Kidney (tissue), 14 donors: ENCODE results near the gene ZFHX2. TPM values are rescaled to one million over a fixed set of nuclear protein-coding genes. Genes with fewer than 3 reads are reported as not detected.

ENCODE experiments used
- DNase-seq, 5 donors: peaks; one replicate each; pipeline ENCODE4 v3.0.0-alpha.2; 2013 to 2020
- FAIRE-seq: peaks from 2 replicates; lab custom pipeline; 2012; peaks lifted over from hg19 to GRCh38; lab: Jason Lieb, UNC
- H3K27ac ChIP-seq, 2 donors: one replicate each; pipeline ENCODE4 v1.7.0; 2013; ENCODE audit warnings: low read depth in 2 of 2, low read length in 2 of 2, inconsistent platforms in 1 of 2
- H3K27me3 ChIP-seq: one replicate; pipeline ENCODE4 v1.7.1; 2013; ENCODE audit warnings: low read length, inconsistent platforms; ENCODE audit not compliant: control insufficient read depth, insufficient read depth
- H3K36me3 ChIP-seq, 3 donors: one replicate each; pipeline versions ENCODE4 v1.7.0 to v1.7.1; 2013; ENCODE audit warnings: low read length in 3 of 3, control low read depth in 1 of 3, inconsistent platforms in 1 of 3; ENCODE audit not compliant: insufficient read depth in 3 of 3, control insufficient read depth in 2 of 3
- H3K4me1 ChIP-seq, 3 donors: one replicate each; pipeline versions ENCODE4 v1.7.0 to v1.7.1; 2013; ENCODE audit warnings: low read length in 3 of 3, inconsistent platforms in 1 of 3, low read depth in 1 of 3; ENCODE audit not compliant: control insufficient read depth in 2 of 3, insufficient read depth in 2 of 3
- H3K4me3 ChIP-seq, 3 donors: one replicate each; pipeline versions ENCODE4 v1.7.0 to v1.8.1; 2013; ENCODE audit warnings: low read length in 3 of 3, control low read depth in 1 of 3, inconsistent platforms in 1 of 3
- H3K9ac ChIP-seq, 3 donors: one replicate each; pipeline versions ENCODE4 v1.7.0 to v1.7.1; 2013; ENCODE audit warnings: low read length in 3 of 3, control low read depth in 1 of 3, inconsistent platforms in 1 of 3
- H3K9me3 ChIP-seq, 3 donors: one replicate each; pipeline versions ENCODE4 v1.7.0 to v1.7.1; 2013; ENCODE audit warnings: low read length in 3 of 3, control low read depth in 1 of 3, inconsistent platforms in 1 of 3; ENCODE audit not compliant: control insufficient read depth in 2 of 3, insufficient read depth in 1 of 3
- intact Hi-C: fragments of 100-400 bp; cut with DNase I; formaldehyde crosslinking; loops from one replicate; pipeline ENCODE4 v1.11.1; 2022
- polyA plus RNA-seq: library from polyadenylated mRNA; stranded (reverse); fragments of 350-450 nt; fragmentation: Illumina TruSeq; extraction: RNeasy Lipid Tissue Mini Kit (QIAGEN cat#74804); gene quantifications from one replicate; pipeline ENCODE4 v1.2.3, GENCODE V29; 2014; ENCODE audit warnings: low read depth, low replicate concordance; ENCODE audit not compliant: insufficient read depth
- total RNA-seq: library from RNA; stranded (reverse); fragmentation: NEBNext Ultra II Directional; extraction: Animal tissue kit (Norgen Biotek cat#: 25700); gene quantifications from one replicate; pipeline ENCODE4 v1.2.1, GENCODE V29; 2021
- TF ChIP-seq, protein P1 (sequence below): IDR thresholded peaks from 3 replicates; pipeline ENCODE4 v1.5.1; 2012; ENCODE audit warnings: mild to moderate bottlenecking, moderate library complexity, borderline replicate concordance; ENCODE audit not compliant: insufficient read depth; ENCODE audit errors: extremely low read depth
- donor health status: control.
- donor health status: control.
- donor health status: control.
- donor health status: control.
- donor health status: control.
- donor health status: DM: yes; HTN: yes; CAD: no.
- donor health status: Normal renal cell carcinoma (clear cell type).

ZFHX2 gene
- total and polyA plus RNA-seq, 2 donors from 2014 or later, result 4.9 to 6.1 TPM

DNA sequence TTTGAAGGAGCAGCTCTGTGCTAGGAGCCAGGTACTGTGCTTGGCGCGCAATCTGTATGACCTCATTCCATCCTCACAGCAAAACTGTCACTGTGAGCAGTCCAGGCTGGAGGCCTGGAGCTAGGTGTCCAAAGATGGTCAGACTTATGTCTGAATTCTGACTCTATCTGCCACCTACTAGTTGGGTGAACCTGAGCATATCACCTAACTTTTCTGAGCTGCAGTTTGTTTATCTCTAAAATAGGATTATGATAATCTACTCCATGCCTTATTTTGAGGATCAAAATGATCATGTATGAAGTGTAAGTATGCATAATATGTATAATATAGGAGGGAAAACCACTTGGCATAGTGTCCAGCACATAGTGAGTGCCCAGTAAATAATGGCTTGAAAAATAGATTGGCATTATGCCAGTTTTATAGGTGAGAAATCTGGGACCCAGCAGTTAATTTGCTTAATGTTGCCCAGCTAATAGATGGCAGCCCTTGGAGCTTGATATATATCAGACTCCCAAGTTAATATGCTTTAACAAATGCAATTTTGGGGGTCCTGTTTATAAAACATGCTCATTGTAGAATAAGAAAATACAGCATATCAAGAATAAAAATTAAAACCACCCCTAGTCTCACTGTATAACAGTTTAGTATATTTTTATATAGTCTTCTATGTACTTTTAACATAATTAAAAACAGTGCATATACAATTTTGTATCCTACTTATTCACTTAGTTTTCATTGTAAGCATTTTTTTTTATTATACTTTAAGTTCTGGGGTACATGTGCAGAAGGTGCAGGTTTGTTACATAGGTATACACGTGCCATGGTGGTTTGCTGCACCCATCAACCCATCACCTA is 31.6 kb upstream of the ZFHX2 start:
- intact Hi-C loops, result no loop called here
- Histone ChIP-seq H3K9ac (no peak overlapping the region), H3K4me1 (no peaks in the 10 kb centered on the region), H3K36me3 (no peaks in the 10 kb centered on the region), H3K9me3 (no peaks in the 10 kb centered on the region), H3K4me3 (no peak overlapping the region), H3K27ac (no peak overlapping the region), H3K27me3 (no peaks in the 10 kb centered on the region)
- FAIRE-seq (no peak), DNase-seq (no peak)
- TF ChIP-seq, protein P1, sequence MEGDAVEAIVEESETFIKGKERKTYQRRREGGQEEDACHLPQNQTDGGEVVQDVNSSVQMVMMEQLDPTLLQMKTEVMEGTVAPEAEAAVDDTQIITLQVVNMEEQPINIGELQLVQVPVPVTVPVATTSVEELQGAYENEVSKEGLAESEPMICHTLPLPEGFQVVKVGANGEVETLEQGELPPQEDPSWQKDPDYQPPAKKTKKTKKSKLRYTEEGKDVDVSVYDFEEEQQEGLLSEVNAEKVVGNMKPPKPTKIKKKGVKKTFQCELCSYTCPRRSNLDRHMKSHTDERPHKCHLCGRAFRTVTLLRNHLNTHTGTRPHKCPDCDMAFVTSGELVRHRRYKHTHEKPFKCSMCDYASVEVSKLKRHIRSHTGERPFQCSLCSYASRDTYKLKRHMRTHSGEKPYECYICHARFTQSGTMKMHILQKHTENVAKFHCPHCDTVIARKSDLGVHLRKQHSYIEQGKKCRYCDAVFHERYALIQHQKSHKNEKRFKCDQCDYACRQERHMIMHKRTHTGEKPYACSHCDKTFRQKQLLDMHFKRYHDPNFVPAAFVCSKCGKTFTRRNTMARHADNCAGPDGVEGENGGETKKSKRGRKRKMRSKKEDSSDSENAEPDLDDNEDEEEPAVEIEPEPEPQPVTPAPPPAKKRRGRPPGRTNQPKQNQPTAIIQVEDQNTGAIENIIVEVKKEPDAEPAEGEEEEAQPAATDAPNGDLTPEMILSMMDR, result no peak

DNA sequence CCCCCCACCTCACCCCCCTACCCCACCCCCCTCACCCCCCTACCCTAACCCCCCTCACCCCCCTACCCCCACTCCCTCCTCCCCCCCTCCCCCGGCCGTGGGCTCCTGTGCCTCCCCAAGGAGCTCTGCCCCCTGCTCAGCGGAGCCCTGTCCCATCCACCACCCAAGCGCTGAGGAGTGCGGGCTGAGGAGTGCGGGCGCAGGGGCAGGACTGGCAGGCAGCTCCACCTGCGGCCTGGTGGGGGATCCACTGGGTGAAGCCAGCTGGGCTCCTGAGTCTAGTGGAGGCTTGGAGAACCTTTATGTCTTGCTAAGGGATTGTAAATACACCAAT is 29.4 kb upstream of the ZFHX2 start:
- H3K36me3 ChIP-seq, result no peaks in the 10 kb centered on the region
- no peak for DNase-seq
- no peak overlapping the region for H3K4me3 ChIP-seq
- intact Hi-C loops, result no loop called here
- H3K9ac ChIP-seq, result no peak overlapping the region
- TF ChIP-seq, protein P1, result no peak
- peaks cover 0 to 2% (median 0%) of the 10 kb centered on the region in 3 donors for H3K4me1 ChIP-seq
- no peaks in the 10 kb centered on the region for H3K9me3 ChIP-seq
- FAIRE-seq, result no peak
- no peak overlapping the region for H3K27ac ChIP-seq
- H3K27me3 ChIP-seq, result peaks cover 6% of the 10 kb centered on the region

DNA sequence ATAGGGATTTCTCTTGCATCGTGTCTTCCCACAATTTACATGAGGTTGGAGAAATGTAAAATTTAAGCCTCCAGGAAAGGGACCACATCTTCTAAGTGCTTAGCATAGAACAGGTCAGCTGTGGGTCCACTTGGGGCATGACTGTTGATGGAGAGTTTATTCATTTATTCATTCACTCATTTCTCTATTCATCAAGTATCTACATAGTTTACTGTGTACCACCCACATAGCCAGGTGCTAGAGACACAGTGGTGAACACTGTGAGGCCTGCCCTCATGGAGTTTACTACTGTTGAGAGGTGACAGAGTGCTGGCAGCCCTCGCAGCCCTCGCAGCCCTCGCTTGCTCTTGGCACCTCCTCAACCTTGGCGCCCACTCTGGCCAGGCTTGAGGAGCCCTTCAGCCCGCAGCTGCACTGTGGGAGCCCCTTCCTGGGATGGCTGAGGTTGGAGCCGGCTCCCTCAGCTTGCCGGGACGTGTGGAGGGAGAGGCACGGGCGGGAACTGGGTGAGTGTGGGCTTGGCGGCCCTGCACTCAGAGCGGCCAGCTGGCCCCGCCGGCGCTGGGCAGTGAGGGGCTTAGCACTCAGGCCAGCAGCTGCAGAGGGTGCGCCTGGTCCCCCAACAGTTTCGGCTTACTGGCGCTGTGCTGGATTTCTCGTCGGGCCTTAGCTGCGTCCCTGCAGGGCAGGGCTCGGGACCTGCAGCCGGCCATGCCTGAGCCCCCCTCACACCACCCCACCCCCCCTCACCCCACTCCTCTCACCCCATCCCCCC is 28.8 kb upstream of the ZFHX2 start:
- H3K27me3 ChIP-seq, result peaks cover 7% of the 10 kb centered on the region
- intact Hi-C loops, result no loop called here
- H3K4me1 ChIP-seq, result peaks cover 0 to 2% (median 0%) of the 10 kb centered on the region in 3 donors
- H3K4me3 ChIP-seq, result no peak overlapping the region
- FAIRE-seq, result no peak
- H3K27ac ChIP-seq, result no peak overlapping the region
- TF ChIP-seq, protein P1, result no peak
- no peaks in the 10 kb centered on the region for H3K9me3 ChIP-seq
- H3K36me3 ChIP-seq, result no peaks in the 10 kb centered on the region
- no peak overlapping the region for H3K9ac ChIP-seq
- peak in 1 of 5 donors; percentile 5 for DNase-seq
